Measurements from ENCODE around the gene FAM174C.

Gene FAM174C

DNA sequence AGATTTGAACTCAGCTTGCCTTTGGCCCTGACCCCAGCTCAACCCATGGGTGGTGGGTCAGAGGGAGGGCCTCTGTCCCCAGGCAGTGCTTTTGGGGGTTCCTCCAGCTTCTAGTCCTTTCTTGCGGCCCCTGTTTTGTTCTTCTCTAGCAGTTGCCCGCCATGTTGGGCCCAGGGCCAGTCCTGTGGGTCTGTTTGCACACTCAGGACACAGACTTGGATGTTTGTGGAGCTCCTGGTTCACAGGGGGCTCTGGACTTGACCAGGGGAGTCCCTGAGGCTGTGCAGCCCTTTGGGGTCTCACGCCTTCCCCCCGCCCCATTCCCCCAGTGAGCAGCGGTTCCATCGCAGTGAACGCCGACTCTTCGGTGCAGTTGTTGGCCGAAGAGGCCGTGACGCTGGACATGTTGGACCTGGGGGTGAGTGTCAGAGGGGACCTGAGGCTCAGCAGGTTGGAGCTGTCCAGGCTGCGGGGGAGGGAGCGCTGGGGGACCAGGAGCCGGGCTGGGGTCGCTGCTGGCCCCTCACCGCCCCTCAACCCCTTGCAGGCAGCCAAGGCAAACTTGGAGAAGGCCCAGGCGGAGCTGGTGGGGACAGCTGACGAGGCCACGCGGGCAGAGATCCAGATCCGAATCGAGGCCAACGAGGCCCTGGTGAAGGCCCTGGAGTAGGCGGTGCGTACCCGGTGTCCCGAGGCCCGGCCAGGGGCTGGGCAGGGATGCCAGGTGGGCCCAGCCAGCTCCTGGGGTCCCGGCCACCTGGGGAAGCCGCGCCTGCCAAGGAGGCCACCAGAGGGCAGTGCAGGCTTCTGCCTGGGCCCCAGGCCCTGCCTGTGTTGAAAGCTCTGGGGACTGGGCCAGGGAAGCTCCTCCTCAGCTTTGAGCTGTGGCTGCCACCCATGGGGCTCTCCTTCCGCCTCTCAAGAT, 31.3 kb upstream of the FAM174C start (continued):
- TF ChIP-seq TCF7L2 (IDR thresholded peaks at IDR 0.05; ENCODE audit: borderline replicate concordance, low read depth, low read length) = no peak
- no peak for TF ChIP-seq ZNF10 (tag by site-specific recombination; IDR thresholded peaks at IDR 0.05)
- TF ChIP-seq SP3 (tag by site-specific recombination; IDR thresholded peaks at IDR 0.05) = no peak
- peak; percentile 23; the same call in 1 of the 2 replicates for TF ChIP-seq ZXDB (tag by site-specific recombination; IDR thresholded peaks at IDR 0.05)
- TF ChIP-seq GLIS2 (tag by site-specific recombination; IDR thresholded peaks at IDR 0.05) = peak; percentile 51; the same call in 1 of the 2 replicates
- TF ChIP-seq OSR2 (tag by site-specific recombination; IDR thresholded peaks at IDR 0.05) = 0 out of 2 replicates have a peak, but pooled peaks have one; percentile 8
- peak; percentile 61 for TF ChIP-seq ZSCAN30 (tag by site-specific recombination; IDR thresholded peaks at IDR 0.05)
- TF ChIP-seq HOXA7 (CRISPR knock-in tag; IDR thresholded peaks at IDR 0.05; ENCODE audit: borderline replicate concordance) = no peak
- no peak for TF ChIP-seq ZSCAN18 (tag by site-specific recombination; IDR thresholded peaks at IDR 0.05)
- no peak for TF ChIP-seq ZNF19 (tag by site-specific recombination; IDR thresholded peaks at IDR 0.05; ENCODE audit: low read depth)
- TF ChIP-seq, protein P1, sequence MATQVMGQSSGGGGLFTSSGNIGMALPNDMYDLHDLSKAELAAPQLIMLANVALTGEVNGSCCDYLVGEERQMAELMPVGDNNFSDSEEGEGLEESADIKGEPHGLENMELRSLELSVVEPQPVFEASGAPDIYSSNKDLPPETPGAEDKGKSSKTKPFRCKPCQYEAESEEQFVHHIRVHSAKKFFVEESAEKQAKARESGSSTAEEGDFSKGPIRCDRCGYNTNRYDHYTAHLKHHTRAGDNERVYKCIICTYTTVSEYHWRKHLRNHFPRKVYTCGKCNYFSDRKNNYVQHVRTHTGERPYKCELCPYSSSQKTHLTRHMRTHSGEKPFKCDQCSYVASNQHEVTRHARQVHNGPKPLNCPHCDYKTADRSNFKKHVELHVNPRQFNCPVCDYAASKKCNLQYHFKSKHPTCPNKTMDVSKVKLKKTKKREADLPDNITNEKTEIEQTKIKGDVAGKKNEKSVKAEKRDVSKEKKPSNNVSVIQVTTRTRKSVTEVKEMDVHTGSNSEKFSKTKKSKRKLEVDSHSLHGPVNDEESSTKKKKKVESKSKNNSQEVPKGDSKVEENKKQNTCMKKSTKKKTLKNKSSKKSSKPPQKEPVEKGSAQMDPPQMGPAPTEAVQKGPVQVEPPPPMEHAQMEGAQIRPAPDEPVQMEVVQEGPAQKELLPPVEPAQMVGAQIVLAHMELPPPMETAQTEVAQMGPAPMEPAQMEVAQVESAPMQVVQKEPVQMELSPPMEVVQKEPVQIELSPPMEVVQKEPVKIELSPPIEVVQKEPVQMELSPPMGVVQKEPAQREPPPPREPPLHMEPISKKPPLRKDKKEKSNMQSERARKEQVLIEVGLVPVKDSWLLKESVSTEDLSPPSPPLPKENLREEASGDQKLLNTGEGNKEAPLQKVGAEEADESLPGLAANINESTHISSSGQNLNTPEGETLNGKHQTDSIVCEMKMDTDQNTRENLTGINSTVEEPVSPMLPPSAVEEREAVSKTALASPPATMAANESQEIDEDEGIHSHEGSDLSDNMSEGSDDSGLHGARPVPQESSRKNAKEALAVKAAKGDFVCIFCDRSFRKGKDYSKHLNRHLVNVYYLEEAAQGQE (tag by site-specific recombination; IDR thresholded peaks at IDR 0.05) = 0 out of 2 replicates have a peak, but pooled peaks have one; percentile 7
- TF ChIP-seq ZBTB20 (tag by site-specific recombination; IDR thresholded peaks at IDR 0.05) = peak; percentile 23; the same call in 1 of the 2 replicates
- no peak for TF ChIP-seq ZNF626 (tag by site-specific recombination; IDR thresholded peaks at IDR 0.05)
- TF ChIP-seq, protein P2, sequence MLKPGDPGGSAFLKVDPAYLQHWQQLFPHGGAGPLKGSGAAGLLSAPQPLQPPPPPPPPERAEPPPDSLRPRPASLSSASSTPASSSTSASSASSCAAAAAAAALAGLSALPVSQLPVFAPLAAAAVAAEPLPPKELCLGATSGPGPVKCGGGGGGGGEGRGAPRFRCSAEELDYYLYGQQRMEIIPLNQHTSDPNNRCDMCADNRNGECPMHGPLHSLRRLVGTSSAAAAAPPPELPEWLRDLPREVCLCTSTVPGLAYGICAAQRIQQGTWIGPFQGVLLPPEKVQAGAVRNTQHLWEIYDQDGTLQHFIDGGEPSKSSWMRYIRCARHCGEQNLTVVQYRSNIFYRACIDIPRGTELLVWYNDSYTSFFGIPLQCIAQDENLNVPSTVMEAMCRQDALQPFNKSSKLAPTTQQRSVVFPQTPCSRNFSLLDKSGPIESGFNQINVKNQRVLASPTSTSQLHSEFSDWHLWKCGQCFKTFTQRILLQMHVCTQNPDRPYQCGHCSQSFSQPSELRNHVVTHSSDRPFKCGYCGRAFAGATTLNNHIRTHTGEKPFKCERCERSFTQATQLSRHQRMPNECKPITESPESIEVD (tag by site-specific recombination; IDR thresholded peaks at IDR 0.05) = no peak
- no peak for TF ChIP-seq ZNF707 (tag by site-specific recombination; IDR thresholded peaks at IDR 0.05)
- 0 out of 2 replicates have a peak, but pooled peaks have one; percentile 14 for TF ChIP-seq BCL11B (tag by site-specific recombination; IDR thresholded peaks at IDR 0.05; ENCODE audit: low read depth)
- peak; percentile 23 for TF ChIP-seq ZBTB26 (tag by site-specific recombination; optimal IDR thresholded peaks at IDR 0.05)
- TF ChIP-seq, protein P3, sequence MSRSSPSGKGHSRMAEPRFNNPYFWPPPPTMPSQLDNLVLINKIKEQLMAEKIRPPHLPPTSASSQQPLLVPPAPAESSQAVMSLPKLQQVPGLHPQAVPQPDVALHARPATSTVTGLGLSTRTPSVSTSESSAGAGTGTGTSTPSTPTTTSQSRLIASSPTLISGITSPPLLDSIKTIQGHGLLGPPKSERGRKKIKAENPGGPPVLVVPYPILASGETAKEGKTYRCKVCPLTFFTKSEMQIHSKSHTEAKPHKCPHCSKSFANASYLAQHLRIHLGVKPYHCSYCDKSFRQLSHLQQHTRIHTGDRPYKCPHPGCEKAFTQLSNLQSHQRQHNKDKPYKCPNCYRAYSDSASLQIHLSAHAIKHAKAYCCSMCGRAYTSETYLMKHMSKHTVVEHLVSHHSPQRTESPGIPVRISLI (tag by site-specific recombination; IDR thresholded peaks at IDR 0.05) = no peak
- no peak for TF ChIP-seq ZNF341 (tag by site-specific recombination; IDR thresholded peaks at IDR 0.05; ENCODE audit: low read depth)
- TF ChIP-seq ZNF561 (tag by site-specific recombination; IDR thresholded peaks at IDR 0.05; ENCODE audit: borderline replicate concordance) = peak; percentile 41; the same call in 1 of the 2 replicates
- peak; percentile 97 for TF ChIP-seq ZNF692 (tag by site-specific recombination; IDR thresholded peaks at IDR 0.05)
- 0 out of 2 replicates have a peak, but pooled peaks have one; percentile 64 for TF ChIP-seq ZNF660 (tag by site-specific recombination; IDR thresholded peaks at IDR 0.05)
- TF ChIP-seq ZNF2 (tag by site-specific recombination; IDR thresholded peaks at IDR 0.05) = peak; percentile 58; the same call in 1 of the 2 replicates
- no peak for TF ChIP-seq ZNF37A (tag by site-specific recombination; IDR thresholded peaks at IDR 0.05)
- peak; percentile 75 for TF ChIP-seq ZEB2 (tag by site-specific recombination; IDR thresholded peaks at IDR 0.05)
- TF ChIP-seq ZNF600 (tag by site-specific recombination; IDR thresholded peaks at IDR 0.05) = peak; percentile 27; the same call in 1 of the 2 replicates
